GM18517 (cell line): Measurements from ENCODE around the gene TENT5C.
A peak's percentile ranks its signal among the peaks of the same experiment; 100 is the strongest.

Source experiments
- ATAC-seq: cut with Tn5 transposase; IDR thresholded peaks from one replicate; pipeline ENCODE4 v1.9.1; 2021; ENCODE audit warnings: mild to moderate bottlenecking, moderate library complexity; ENCODE audit not compliant: unreplicated experiment

TENT5C gene

GRCh38 chr1:117590273-117590925 is 15.4 kb upstream of the TENT5C start:
- ATAC-seq = no peak

- ATAC-seq = no peak
Observed at GRCh38 chr1:117591252-117591651, 14.6 kb upstream of the TENT5C start.

- ATAC-seq = no peak
Observed at GRCh38 chr1:117592155-117592554, 13.7 kb upstream of the TENT5C start.

GRCh38 chr1:117594261-117594990 is 11.4 kb upstream of the TENT5C start:
- ATAC-seq = no peak

- ATAC-seq = no peak
Observed at GRCh38 chr1:117596023-117596720, 9.7 kb upstream of the TENT5C start.

GRCh38 chr1:117598489-117598888 is 7.4 kb upstream of the TENT5C start:
- no peak for ATAC-seq

GRCh38 chr1:117599286-117600221 is 6.3 kb upstream of the TENT5C start:
- no peak for ATAC-seq

- no peak for ATAC-seq
Observed at GRCh38 chr1:117600325-117600943, 5.4 kb upstream of the TENT5C start.

- ATAC-seq = no peak
Observed at GRCh38 chr1:117600966-117601365, 4.9 kb upstream of the TENT5C start.

GRCh38 chr1:117602862-117603261 is 3.0 kb upstream of the TENT5C start:
- ATAC-seq = no peak

- ATAC-seq = peak; percentile 41
Observed at GRCh38 chr1:117605164-117605773, 579 bp upstream of the TENT5C start.

GRCh38 chr1:117606649-117607430 is 992 bp downstream of the TENT5C start:
- ATAC-seq = no peak

GRCh38 chr1:117607471-117607870 is 1.6 kb downstream of the TENT5C start:
- ATAC-seq = no peak

- ATAC-seq = no peak
Observed at GRCh38 chr1:117608115-117608615, 2.3 kb downstream of the TENT5C start.

GRCh38 chr1:117608758-117609157 is 2.9 kb downstream of the TENT5C start:
- ATAC-seq = no peak

GRCh38 chr1:117609471-117609911 is 3.6 kb downstream of the TENT5C start:
- ATAC-seq = no peak

- no peak for ATAC-seq
Observed at GRCh38 chr1:117610036-117610435, 4.2 kb downstream of the TENT5C start.

GRCh38 chr1:117611121-117611601 is 5.3 kb downstream of the TENT5C start:
- ATAC-seq = no peak
